HG03066 (cell line): ENCODE measurements around the gene NPHP1.
"Not testable (repeated sequence)": the region's sequence is repeated elsewhere in the genome, so short reads cannot be mapped to it uniquely, and the experiment has no call there.

Experiments
- ATAC-seq: cut with Tn5 transposase; IDR thresholded peaks from one replicate; pipeline ENCODE4 v1.9.1; 2021; ENCODE audit warnings: low read depth; ENCODE audit not compliant: unreplicated experiment

Gene NPHP1

GRCh38 chr2:110078104-110078503 is 126.7 kb downstream of the NPHP1 start:
- not testable (repeated sequence) for ATAC-seq

- not testable (repeated sequence) for ATAC-seq
These were observed 128.9 kb downstream of the NPHP1 start for GRCh38 chr2:110075896-110076295.
